Tibial nerve (tissue), 4 donors: ENCODE measurements around the gene FGL2.

Experiments used
- EP300 ChIP-seq, 2 donors: sonication (generic); formaldehyde crosslinking; IDR thresholded peaks; one replicate each; pipeline ENCODE4 v1.6.1; 2017; ENCODE audit warnings: antibody characterized with exemption in 2 of 2, mild to moderate bottlenecking in 1 of 2
- TF ChIP-seq, protein P1 (sequence below), 5 experiments: fragments of 200-600 bp in 3 of 5; fragments of 450-650 bp in 2 of 5; sonication (generic) in 3 of 5; IDR thresholded peaks; one replicate each; pipeline ENCODE4 v1.5.1; 2016 to 2019; ENCODE audit warnings: antibody characterized with exemption in 5 of 5, mild to moderate bottlenecking in 3 of 5, moderate library complexity in 2 of 5

DNA sequence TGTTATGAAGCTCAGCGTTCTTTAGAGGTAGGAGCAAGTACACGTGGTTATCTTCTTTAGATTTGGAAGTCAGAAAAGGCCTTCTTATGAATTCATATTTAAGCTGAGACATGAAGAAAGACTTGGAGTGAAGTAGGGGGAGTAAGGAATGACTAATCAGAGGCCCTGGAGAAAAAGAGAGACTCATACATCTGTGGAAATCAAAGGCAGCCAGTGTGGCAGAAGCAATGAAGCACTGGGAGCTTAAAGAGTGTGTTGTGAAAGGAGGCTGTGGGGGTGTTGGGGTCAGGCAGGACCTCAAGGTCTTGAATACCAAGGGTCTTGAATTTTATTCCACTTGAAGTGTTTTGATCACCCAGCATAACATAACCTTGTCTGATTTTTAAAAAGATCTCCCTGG, 35.7 kb upstream of the FGL2 start:
- no peak for TF ChIP-seq EP300 (IDR thresholded peaks at IDR 0.05)
- TF ChIP-seq, protein P1, sequence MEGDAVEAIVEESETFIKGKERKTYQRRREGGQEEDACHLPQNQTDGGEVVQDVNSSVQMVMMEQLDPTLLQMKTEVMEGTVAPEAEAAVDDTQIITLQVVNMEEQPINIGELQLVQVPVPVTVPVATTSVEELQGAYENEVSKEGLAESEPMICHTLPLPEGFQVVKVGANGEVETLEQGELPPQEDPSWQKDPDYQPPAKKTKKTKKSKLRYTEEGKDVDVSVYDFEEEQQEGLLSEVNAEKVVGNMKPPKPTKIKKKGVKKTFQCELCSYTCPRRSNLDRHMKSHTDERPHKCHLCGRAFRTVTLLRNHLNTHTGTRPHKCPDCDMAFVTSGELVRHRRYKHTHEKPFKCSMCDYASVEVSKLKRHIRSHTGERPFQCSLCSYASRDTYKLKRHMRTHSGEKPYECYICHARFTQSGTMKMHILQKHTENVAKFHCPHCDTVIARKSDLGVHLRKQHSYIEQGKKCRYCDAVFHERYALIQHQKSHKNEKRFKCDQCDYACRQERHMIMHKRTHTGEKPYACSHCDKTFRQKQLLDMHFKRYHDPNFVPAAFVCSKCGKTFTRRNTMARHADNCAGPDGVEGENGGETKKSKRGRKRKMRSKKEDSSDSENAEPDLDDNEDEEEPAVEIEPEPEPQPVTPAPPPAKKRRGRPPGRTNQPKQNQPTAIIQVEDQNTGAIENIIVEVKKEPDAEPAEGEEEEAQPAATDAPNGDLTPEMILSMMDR (IDR thresholded peaks at IDR 0.05) = no peak
